Measurements from ENCODE around the gene CEP104. TPM values are rescaled to one million over a fixed set of nuclear protein-coding genes. Genes with fewer than 3 reads are reported as not detected.

Gene CEP104
- total RNA-seq, 1 experiment from 2014 or later, result 34.3 TPM

- Mint-ChIP-seq H3K9me3 (ENCODE audit: low read depth, unreplicated experiment) (no peaks in the 10 kb centered on the region), H3K36me3 (ENCODE audit: insufficient read depth, unreplicated experiment) (peaks cover 15% of the 10 kb centered on the region), H3K27me3 (ENCODE audit: unreplicated experiment) (no peaks in the 10 kb centered on the region), H3K27ac (ENCODE audit: unreplicated experiment) (no peak overlapping the region), H3K4me1 (ENCODE audit: low read depth, unreplicated experiment) (no peaks in the 10 kb centered on the region), H3K4me3 (ENCODE audit: low read depth, unreplicated experiment) (no peak overlapping the region)
- BruUV-seq (replicated peaks), result no TSS peak
- DNase-seq, result no peak
- CTCF ChIA-PET, result no interaction called here
- TF ChIP-seq, protein P1, sequence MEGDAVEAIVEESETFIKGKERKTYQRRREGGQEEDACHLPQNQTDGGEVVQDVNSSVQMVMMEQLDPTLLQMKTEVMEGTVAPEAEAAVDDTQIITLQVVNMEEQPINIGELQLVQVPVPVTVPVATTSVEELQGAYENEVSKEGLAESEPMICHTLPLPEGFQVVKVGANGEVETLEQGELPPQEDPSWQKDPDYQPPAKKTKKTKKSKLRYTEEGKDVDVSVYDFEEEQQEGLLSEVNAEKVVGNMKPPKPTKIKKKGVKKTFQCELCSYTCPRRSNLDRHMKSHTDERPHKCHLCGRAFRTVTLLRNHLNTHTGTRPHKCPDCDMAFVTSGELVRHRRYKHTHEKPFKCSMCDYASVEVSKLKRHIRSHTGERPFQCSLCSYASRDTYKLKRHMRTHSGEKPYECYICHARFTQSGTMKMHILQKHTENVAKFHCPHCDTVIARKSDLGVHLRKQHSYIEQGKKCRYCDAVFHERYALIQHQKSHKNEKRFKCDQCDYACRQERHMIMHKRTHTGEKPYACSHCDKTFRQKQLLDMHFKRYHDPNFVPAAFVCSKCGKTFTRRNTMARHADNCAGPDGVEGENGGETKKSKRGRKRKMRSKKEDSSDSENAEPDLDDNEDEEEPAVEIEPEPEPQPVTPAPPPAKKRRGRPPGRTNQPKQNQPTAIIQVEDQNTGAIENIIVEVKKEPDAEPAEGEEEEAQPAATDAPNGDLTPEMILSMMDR (IDR thresholded peaks at IDR 0.05; ENCODE audit: unreplicated experiment), result no peak
- intact Hi-C loops (cut with micrococcal nuclease; ENCODE audit: unreplicated experiment), result no loop called here
Measured at GRCh38 chr1:3819771-3820200, 37.2 kb downstream of the CEP104 start.

- no peak for DNase-seq
- Mint-ChIP-seq H3K36me3 (ENCODE audit: insufficient read depth, unreplicated experiment) (peaks cover 5% of the 10 kb centered on the region), H3K4me1 (ENCODE audit: low read depth, unreplicated experiment) (no peaks in the 10 kb centered on the region), H3K27me3 (ENCODE audit: unreplicated experiment) (no peaks in the 10 kb centered on the region), H3K9me3 (ENCODE audit: low read depth, unreplicated experiment) (no peaks in the 10 kb centered on the region), H3K27ac (ENCODE audit: unreplicated experiment) (peak overlapping the region; percentile 36), H3K4me3 (ENCODE audit: low read depth, unreplicated experiment) (no peak overlapping the region)
- intact Hi-C loops (cut with micrococcal nuclease; ENCODE audit: unreplicated experiment), result no loop called here
- TF ChIP-seq, protein P1 (IDR thresholded peaks at IDR 0.05; ENCODE audit: unreplicated experiment), result no peak
- CTCF ChIA-PET, result no interaction called here
- no TSS peak for BruUV-seq (replicated peaks)
Measured at GRCh38 chr1:3817821-3818597, 39.0 kb downstream of the CEP104 start.

- intact Hi-C loops (cut with micrococcal nuclease; ENCODE audit: unreplicated experiment), result no loop called here
- H3K4me1 Mint-ChIP-seq (ENCODE audit: low read depth, unreplicated experiment), result no peaks in the 10 kb centered on the region
- TF ChIP-seq, protein P1 (IDR thresholded peaks at IDR 0.05; ENCODE audit: unreplicated experiment), result no peak
- H3K9me3 Mint-ChIP-seq (ENCODE audit: low read depth, unreplicated experiment), result no peaks in the 10 kb centered on the region
- no peaks in the 10 kb centered on the region for H3K27me3 Mint-ChIP-seq (ENCODE audit: unreplicated experiment)
- H3K36me3 Mint-ChIP-seq (ENCODE audit: insufficient read depth, unreplicated experiment), result peaks cover 5% of the 10 kb centered on the region
- CTCF ChIA-PET, result no interaction called here
- no peak overlapping the region for H3K4me3 Mint-ChIP-seq (ENCODE audit: low read depth, unreplicated experiment)
- no peak overlapping the region for H3K27ac Mint-ChIP-seq (ENCODE audit: unreplicated experiment)
- DNase-seq, result no peak
- no TSS peak for BruUV-seq (replicated peaks)
Measured at GRCh38 chr1:3817138-3817740, 39.8 kb downstream of the CEP104 start.

DNA sequence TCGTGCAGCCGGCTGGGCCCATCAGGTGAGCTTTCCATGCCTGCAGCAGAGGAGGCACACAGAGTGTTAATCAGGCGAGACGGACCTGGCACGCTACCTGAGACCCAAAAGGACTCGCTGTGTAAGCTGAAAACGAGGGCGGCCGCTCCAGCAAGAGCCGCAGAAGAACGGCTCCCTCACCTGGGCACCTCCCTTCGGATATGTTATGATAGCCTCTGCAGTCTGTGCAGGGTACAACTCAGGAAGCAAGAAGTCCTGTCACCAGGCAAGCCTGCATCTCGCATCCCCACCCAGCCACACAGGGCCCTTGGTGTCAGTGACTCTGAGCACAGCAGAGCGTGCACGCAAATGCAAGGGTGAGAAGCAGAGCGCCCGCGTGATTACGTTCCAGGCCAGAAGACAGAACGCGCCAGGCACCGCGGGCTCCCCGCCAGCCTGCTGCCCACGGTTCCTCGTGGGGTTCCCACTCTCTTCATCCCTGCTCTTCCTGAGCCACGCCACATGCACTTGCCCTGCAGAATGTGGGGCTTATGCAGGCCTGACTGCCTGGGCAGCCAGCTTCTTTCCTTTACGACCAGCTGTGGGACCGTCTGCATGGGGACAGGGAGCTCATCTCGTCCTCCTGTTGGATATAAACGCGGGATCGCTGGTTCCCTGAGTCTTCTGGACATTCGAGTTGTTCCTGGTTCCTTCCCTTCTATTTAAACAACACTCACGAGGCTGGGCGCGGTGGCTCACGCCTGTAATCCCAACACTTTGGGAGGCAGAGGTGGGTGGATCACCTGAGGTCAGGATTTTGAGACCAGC lies 40.5 kb downstream of the CEP104 start:
- intact Hi-C loops (cut with micrococcal nuclease; ENCODE audit: unreplicated experiment), result no loop called here
- peaks cover 5% of the 10 kb centered on the region for H3K36me3 Mint-ChIP-seq (ENCODE audit: insufficient read depth, unreplicated experiment)
- H3K27ac Mint-ChIP-seq (ENCODE audit: unreplicated experiment), result no peak overlapping the region
- no peak for DNase-seq
- CTCF ChIA-PET, result no interaction called here
- no TSS peak for BruUV-seq (replicated peaks)
- TF ChIP-seq, protein P1 (IDR thresholded peaks at IDR 0.05; ENCODE audit: unreplicated experiment), result no peak
- no peak overlapping the region for H3K4me3 Mint-ChIP-seq (ENCODE audit: low read depth, unreplicated experiment)
- H3K4me1 Mint-ChIP-seq (ENCODE audit: low read depth, unreplicated experiment), result no peaks in the 10 kb centered on the region
- H3K27me3 Mint-ChIP-seq (ENCODE audit: unreplicated experiment), result no peaks in the 10 kb centered on the region
- H3K9me3 Mint-ChIP-seq (ENCODE audit: low read depth, unreplicated experiment), result no peaks in the 10 kb centered on the region
